Ovary (tissue), 10 donors: Measurements from ENCODE around the gene C11orf52. TPM values are rescaled to one million over a fixed set of nuclear protein-coding genes. Genes with fewer than 3 reads are reported as not detected.

ENCODE experiments used
- DNase-seq, 5 donors: peaks; one replicate each; pipeline ENCODE4 v3.0.0-alpha.2; 2019 to 2020
- H3K27ac ChIP-seq, 2 donors: fragments of 200-600 bp; one replicate each; pipeline versions ENCODE4 v1.5.1 to v1.8.0; 2019 to 2022
- H3K27me3 ChIP-seq: fragments of 200-600 bp; one replicate; pipeline ENCODE4 v1.8.0; 2022
- H3K36me3 ChIP-seq: fragments of 200-600 bp; sonication (generic); one replicate; pipeline ENCODE4 v1.5.1; 2019
- H3K4me1 ChIP-seq: one replicate; pipeline ENCODE4 v1.8.1; 2013; ENCODE audit warnings: mild to moderate bottlenecking, moderate library complexity; ENCODE audit not compliant: insufficient read depth
- H3K4me3 ChIP-seq: fragments of 200-600 bp; sonication (generic); one replicate; pipeline ENCODE4 v1.5.1; 2017
- H3K9me3 ChIP-seq, 2 donors: fragments of 200-600 bp in 1 of 2; sonication (generic) in 1 of 2; one replicate each; pipeline versions ENCODE4 v1.5.1 to v1.8.1; 2013 to 2019; ENCODE audit warnings: mild to moderate bottlenecking in 1 of 2, moderate library complexity in 1 of 2
- CTCF ChIP-seq, 3 donors: fragments of 450-650 bp in 2 of 3; fragments of 200-600 bp in 1 of 3; IDR thresholded peaks; one replicate each; pipeline versions ENCODE4 v1.5.1 to v1.8.0; 2016 to 2022; ENCODE audit warnings: antibody characterized with exemption in 3 of 3, mild to moderate bottlenecking in 1 of 3
- EP300 ChIP-seq: sonication (generic); formaldehyde crosslinking; IDR thresholded peaks from one replicate; pipeline ENCODE4 v1.6.1; 2017; ENCODE audit warnings: antibody characterized with exemption
- POLR2A ChIP-seq: fragments of 450-650 bp; IDR thresholded peaks from one replicate; pipeline ENCODE4 v1.6.1; 2017; ENCODE audit warnings: antibody characterized with exemption, mild to moderate bottlenecking, moderate library complexity
- WGBS, 3 donors: extraction: QIAGEN DNeasy Blood & Tissue Kit in 1 of 3; methylation state at CpG; one replicate each; pipeline versions ENCODE4 v1.1.5 to v1.1.7; 2013 to 2017; 5-methylcytosine and 5-hydroxymethylcytosine counted together
- intact Hi-C, 4 donors: fragments of 100-400 bp; cut with DNase I; formaldehyde crosslinking; loops; one replicate each; pipeline versions ENCODE4 v1.11.0 to v1.15.1; 2022 to 2023
- long read RNA-seq, 3 donors: library from polyadenylated mRNA in 2 of 3; unstranded in 2 of 3; transcript quantifications; one replicate each; pipeline ENCODE4 v2.0.0 and lab custom pipeline, GENCODE V29; 2021 to 2026
- polyA plus RNA-seq, 2 donors: library from polyadenylated mRNA; stranded (reverse); fragments of 200-250 nt in 1 of 2; fragments of 350-450 nt in 1 of 2; fragmentation: Illumina TruSeq in 1 of 2; extraction: RNeasy Lipid Tissue Mini Kit (QIAGEN cat#74804) in 1 of 2; gene quantifications; one replicate each; pipeline ENCODE4 v1.2.3, GENCODE V29; 2013 to 2014
- total RNA-seq, 7 donors: library from RNA; depleted of rRNA in 2 of 7; stranded (reverse); fragments of >200 nt in 2 of 7; fragmentation: NEBNext Ultra II Directional in 3 of 7; extraction: Animal tissue kit (Norgen Biotek cat#: 25700) in 3 of 7; gene quantifications; one replicate each; pipeline versions ENCODE4 v1.1.0 to v1.2.4, GENCODE V29; 2016 to 2023
- donor health status: DM: no; HTN: no; CAD: no; lungs with moderate emphysema.
- donor health status: DM: no; HTN: no; CAD: no.
- donor health status: Bipolar disorder and iron deficiency.
- donor health status: DM: yes; HTN: yes; CAD: no.
- donor health status: DM: no; HTN: no; CAD: no.
- donor health status: DM: yes; HTN: yes; CAD: no.

C11orf52 gene, protein sequence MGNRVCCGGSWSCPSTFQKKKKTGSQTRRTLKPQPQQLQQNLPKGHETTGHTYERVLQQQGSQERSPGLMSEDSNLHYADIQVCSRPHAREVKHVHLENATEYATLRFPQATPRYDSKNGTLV
- total RNA-seq (1 to 10 TPM in 6 of 7 donors, not detected in 1; 1.3 to 5.9 (median 1.9) TPM), polyA plus RNA-seq (1 to 10 TPM; 2.4 to 3.7 TPM)
- long read RNA-seq, donor 1, transcript C11orf52-201 (4 exons, 1,141 nt), result major isoform, 6 of 6 reads
- long read RNA-seq, donor 1, partial matches to known transcripts, result 0 of 6 reads
- long read RNA-seq, donor 1, other reads (novel, unspliced or antisense), result 0 of 6 reads
- long read RNA-seq, donor 2, partial matches to known transcripts, result 0 of 1 reads
- long read RNA-seq, donor 2, other reads (novel, unspliced or antisense), result 0 of 1 reads
- long read RNA-seq, donor 3, partial matches to known transcripts, result 0 of 3 reads
- long read RNA-seq, donor 3, other reads (novel, unspliced or antisense), result 0 of 3 reads

GRCh38 chr11:111918390-111919256, at the start of gene C11orf52:
TSS of gene C11orf52 (plus strand) at chr11:111918913. CDS start at chr11:111918973, 60 bp downstream.
- Histone ChIP-seq H3K27me3 (no peaks in the 10 kb centered on the region), H3K9me3 (no peaks in the 10 kb centered on the region), H3K36me3 (no peaks in the 10 kb centered on the region), H3K4me3 (peak within 1 kb of the TSS; percentile 10), H3K27ac (peak within 1 kb of the TSS in 1 of 2 donors; percentile 44), H3K4me1 (peaks cover 6% of the 10 kb centered on the region)
- intact Hi-C loops, result no loop called here
- peak in 4 of 5 donors; percentile 45 to 56 (median 54) for DNase-seq
- 47 to 52% (median 52%) methylated on average over 19 of the region's 19 CpGs for WGBS, 3 donors
- no peak for TF ChIP-seq POLR2A
- TF ChIP-seq CTCF (IDR thresholded peaks at IDR 0.05), result no peak
- TF ChIP-seq EP300, result no peak

DNA sequence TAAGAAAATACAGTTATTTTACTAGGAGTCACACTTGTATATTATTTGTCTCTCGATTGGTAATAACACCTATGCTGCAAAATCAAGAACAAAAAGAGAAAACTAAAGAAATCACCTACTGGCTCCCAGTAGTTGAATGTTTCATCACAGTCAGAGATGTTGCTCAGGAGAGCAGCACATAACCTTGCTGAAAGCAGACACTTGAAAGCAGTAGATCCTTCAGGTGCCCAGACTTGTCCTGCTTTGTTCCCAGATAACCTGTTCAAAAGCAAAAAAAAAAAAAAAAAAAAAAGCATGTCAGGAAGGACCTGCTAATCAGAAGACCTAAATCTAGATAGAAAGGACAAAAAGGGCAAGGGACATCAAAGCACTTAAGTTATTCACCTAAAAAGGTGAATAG, 48.6 kb upstream of the C11orf52 start:
- H3K36me3 ChIP-seq, result no peaks in the 10 kb centered on the region
- TF ChIP-seq CTCF (IDR thresholded peaks at IDR 0.05) (no peak), POLR2A (no peak), EP300 (no peak)
- H3K4me3 ChIP-seq, result no peak overlapping the region
- H3K9me3 ChIP-seq, result no peaks in the 10 kb centered on the region
- WGBS, 3 donors, result 89 to 97% (median 89%) methylated on average over 1 of the region's 1 CpG
- no peak for DNase-seq
- peaks cover 3% of the 10 kb centered on the region for H3K4me1 ChIP-seq
- intact Hi-C loops, result loop anchor here in 3 of 4 donors (5.0 to 10.0 kb wide), 3 partner anchors 107 to 215 kb away; partner anchors contain the start of genes SDHD (in 1 of the 3) and TIMM8B (in 1 of the 3)
- no peak overlapping the region for H3K27ac ChIP-seq
- no peaks in the 10 kb centered on the region for H3K27me3 ChIP-seq

DNA sequence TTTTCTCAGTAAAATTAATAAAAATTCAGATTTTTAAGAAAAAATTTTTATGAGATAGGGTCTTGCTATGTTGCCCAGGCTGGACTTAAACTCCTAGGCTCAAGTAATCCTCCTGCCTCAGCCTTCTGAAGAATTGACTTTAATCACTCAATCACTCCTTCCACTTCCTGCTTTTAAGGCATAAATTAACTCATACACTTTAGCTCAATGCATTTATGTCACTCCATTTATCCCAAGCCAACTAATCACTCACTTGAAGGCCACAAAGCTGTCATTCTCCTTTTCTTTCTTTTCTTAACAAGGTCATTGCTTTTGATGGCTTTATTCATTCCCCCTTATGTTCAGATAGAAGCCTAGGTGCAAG, 48.2 kb upstream of the C11orf52 start:
- Histone ChIP-seq H3K9me3 (no peaks in the 10 kb centered on the region), H3K4me1 (peaks cover 3% of the 10 kb centered on the region), H3K27me3 (no peaks in the 10 kb centered on the region), H3K36me3 (no peaks in the 10 kb centered on the region), H3K27ac (peak overlapping the region in 1 of 2 donors; percentile 85), H3K4me3 (peak overlapping the region; percentile 94)
- no peak for DNase-seq
- intact Hi-C loops, result loop anchor here in 3 of 4 donors (5.0 to 10.0 kb wide), 3 partner anchors 107 to 214 kb away; partner anchors contain the start of genes SDHD (in 1 of the 3) and TIMM8B (in 1 of the 3)
- TF ChIP-seq CTCF (IDR thresholded peaks at IDR 0.05), result no peak
